Ovary (tissue), 3 donors: ENCODE results near the gene EEFSEC.

Experiments
- CTCF ChIP-seq, 3 donors: fragments of 450-650 bp in 2 of 3; fragments of 200-600 bp in 1 of 3; IDR thresholded peaks; one replicate each; pipeline versions ENCODE4 v1.5.1 to v1.8.0; 2016 to 2022; ENCODE audit warnings: antibody characterized with exemption in 3 of 3, mild to moderate bottlenecking in 1 of 3
- POLR2A ChIP-seq: fragments of 450-650 bp; IDR thresholded peaks from one replicate; pipeline ENCODE4 v1.6.1; 2017; ENCODE audit warnings: antibody characterized with exemption, mild to moderate bottlenecking, moderate library complexity
- donor health status: DM: no; HTN: no; CAD: no.

GRCh38 chr3:128149650-128150049 lies 3.6 kb upstream of the EEFSEC start:
- no peak for TF ChIP-seq CTCF (IDR thresholded peaks at IDR 0.05)
- no peak for TF ChIP-seq POLR2A
